ENCODE data around the gene TMSB4X.
"Not testable (repeated sequence)": the region's sequence is repeated elsewhere in the genome, so short reads cannot be mapped to it uniquely, and the experiment has no call there.

TMSB4X gene

DNA sequence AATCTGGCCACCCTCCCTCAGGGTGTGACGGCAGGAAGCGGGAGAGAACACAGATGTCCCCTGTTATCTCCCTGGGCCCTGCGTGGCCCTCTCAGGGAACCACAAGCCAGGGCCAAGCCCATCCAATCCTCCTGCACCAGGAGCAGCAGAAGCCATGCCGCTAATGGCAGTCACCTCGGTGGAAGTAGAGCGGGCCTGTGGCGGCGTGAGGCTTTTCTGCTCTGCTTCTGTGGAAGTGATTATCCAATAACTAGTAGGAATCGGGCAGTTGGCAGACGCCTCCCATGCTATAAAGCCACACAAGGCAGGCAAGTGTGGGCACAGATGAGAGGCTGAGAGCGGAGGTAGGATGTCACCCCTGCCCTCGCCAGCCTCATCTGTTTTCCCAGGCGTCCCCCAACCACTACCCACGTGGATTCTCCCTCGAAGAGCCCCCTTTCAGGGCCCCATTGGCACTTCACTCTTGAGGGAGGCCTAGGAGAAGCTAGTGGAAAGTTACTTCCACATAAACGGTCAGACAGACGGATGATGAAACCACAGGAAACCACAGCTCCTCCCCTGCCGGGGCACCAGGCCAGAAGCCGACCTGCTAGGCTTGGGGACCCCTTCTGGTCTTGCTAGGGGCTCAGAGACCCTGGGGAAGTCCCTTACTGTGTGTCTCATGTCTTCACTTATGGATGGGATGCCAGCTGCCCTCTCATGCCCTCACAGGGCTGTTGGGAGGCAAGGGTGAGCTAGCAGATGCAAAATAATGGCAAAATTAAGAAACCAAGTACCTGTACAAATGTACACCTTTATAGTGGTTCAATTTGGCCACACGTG is 18.8 kb upstream of the TMSB4X start:
- peak; percentile 77 for DNase-seq

DNA sequence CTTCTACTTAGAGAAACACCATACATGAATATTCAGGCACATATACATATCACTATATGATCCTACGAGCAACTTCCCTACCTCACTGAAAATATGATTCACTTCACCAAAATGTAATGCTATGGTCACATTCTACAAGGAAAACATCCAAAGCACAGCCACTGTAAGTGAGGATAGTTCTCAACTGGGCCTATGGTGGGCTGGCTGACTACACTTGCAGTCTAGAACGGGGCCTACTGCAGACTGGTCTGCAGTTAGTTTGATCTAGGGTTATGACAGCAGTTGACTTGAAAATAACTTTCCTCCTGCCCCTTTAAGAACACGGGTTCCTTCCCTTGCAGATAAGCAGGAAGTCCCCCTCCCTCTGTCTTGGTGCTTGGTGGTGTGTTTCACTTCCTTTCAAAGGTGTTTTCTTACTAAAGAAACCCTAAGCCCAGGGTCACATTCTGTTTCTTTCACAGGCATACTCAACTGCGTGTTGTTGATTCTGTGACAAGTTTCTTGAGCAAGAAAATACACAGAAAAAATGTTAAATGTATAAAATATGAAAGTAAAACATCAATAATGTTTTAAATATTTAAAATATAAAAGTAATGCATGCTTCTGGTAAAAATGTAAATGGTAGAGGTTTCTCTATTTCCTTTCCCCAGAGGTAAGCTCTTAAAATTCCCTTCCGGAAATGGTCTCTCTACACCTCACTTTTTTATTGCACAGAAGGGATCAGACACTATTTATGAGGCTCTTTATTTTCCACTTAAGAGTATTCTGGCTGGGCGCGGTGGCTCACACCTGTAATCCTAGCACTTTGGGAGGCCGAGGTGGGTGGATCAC is 18.0 kb upstream of the TMSB4X start:
- no peak for DNase-seq

DNA sequence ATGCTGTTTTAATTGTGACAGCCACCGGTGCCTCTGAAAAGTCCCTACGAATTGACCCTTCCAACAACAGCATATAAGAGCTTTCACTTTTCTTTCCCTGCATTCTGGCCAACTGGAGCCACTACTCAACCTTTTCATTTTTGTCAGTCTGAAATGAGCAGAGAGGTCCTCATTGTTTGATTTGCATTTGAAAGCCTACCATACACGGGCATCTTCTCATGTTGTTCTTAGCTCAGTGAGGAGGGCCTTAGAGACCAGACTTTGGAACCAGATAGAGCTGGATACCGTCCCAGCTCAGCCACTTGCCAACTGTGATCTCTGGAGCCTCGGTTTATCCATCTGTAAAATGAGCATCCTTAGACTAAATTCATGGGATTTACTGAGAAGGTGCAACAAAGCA is 16.9 kb upstream of the TMSB4X start:
- DNase-seq, result no peak

DNA sequence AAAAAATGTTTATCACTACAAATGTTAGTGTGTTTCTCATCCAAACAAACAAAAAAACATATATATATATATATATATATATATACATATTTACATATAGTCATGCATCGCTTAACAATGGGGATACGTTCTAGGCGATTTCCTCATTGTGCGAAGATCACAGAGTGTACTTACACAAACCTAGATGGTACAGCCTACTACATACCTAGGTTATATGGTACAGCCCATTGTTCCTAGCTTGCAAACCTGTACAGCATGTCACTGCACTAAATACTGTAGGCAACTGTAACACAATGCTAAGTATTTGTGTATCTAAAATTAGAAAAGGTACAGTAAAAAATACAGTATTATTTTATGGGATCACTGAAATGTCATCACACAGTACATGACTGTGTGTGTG is 16.4 kb upstream of the TMSB4X start:
- no peak for DNase-seq

DNA sequence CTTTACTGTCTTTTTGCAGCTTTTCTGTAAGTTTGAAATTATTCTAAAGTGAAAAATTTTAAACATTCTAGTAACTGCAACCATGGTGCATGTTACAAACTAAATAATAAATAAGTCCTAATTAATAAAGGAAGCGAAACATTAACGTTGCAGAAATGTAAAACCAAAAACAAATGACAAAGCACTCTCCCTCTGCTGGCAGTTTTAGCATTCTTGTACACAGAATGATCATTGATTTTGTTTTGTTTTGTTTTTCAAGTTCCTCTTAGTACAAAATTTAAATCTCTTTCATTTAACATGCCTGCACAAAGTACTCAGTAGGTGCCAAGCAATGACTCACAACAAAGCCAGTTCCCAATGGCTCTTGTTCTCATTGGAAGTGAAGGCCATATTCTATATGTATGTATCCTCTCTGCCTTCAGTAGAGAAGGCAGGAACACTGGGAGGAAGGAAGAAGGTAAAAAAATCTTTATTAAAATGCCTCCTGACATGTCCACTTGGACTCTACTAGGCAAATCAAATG is 13.7 kb upstream of the TMSB4X start:
- DNase-seq, result no peak

DNA sequence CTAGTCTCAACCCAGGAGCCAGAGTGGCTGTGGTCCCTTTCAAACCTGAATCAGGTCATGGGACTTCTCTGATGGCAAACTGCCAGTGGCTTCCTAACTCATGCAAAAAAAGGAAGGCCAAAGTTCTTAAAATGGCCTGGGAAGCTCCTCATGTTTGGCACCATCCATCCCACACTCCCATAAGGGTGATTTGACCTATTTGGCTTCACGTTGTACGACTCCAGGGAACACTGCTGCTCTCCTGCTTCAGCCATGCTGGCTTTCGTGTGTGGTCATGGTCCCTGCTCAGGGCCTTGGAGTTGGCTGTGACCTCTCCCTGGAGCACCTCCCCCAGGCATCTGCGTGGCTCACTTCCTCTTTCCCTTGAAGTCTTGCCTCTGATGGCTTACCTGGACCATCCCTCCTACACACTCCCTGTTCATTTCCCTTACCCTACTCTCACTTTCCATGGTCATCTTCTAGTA is 12.8 kb upstream of the TMSB4X start:
- no peak for DNase-seq

DNA sequence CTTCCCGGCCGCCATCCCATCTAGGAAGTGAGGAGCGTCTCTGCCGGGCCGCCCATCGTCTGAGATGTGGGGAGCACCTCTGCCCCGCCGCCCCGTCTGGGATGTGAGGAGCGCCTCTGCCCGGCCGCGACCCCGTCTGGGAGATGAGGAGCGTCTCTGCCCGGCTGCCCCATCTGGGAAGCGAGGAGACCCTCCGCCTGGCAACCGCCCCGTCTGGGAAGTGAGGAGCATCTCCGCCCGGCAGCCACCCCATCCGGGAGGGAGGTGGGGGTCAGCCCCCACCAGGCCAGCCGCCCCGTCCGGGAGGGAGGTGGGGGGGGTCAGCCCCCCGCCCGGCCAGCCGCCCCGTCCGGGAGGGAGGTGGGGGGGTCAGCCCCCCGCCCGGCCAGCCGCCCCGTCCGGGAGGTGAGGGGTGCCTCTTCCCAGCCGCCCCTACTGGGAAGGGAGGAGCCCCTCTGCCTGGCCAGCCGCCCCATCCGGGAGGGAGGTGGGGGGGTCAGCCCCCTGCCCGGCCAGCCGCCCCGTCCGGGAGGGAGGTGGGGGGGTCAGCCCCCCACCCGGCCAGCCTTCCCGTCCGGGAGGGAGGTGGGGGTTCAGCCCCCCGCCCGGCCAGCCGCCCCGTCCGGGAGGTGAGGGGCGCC is 11.6 kb upstream of the TMSB4X start:
- not testable (repeated sequence) for DNase-seq

DNA sequence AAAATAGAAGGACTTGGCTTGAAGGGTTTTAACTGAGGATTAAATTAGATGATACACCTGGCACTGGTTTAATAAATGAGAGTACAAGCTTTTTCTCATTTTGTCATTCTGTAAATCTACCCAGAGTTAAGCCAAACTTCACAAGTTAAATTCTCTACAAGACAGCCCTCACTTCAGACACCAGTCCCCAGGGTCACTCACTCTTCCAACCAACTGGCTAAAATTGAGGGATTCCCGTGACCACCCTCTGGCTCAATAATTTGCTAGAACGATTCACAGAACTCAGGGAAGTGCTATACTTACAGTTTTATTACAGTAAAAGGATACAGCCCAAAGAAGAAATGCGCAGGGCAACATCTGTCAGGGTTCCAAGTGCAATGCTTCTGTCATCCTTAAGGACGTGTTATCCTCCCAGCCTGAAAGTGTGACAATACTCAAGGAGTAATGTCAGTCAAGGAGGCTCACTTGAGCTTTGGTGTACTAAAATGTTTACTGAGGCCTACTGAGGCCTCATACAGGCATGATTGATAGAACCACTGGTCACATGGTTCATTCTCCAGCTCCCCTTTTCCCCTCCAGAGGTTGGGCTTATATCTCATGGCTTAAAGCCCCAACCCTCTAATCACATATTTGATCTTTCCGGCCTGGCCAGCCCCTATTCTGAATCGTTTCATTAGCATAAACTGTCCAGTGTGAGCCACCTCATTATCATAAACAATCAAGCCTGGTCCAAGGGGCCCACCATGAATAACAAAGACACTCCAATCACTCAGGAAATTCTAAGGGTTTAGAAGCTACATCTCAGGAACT is 9.6 kb upstream of the TMSB4X start:
- DNase-seq, result no peak

DNA sequence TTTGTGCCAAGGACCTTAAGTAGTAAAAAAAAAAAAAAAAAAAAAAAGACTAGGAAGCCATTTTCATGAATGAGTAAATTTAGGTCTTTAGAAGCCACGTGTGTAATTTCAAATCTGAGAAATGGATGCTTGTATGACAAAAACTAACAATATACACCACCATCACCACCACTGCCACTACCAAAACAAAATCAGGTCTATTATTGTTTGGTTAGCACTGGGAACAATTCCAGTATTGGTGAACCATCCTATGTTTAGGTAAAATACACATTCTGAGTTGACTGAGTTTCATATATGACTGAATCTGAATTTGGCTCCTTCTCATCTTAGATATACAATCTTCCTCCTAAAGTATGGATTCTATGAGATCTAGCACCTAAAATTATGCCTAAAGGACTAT is 8.8 kb upstream of the TMSB4X start:
- DNase-seq, result no peak

DNA sequence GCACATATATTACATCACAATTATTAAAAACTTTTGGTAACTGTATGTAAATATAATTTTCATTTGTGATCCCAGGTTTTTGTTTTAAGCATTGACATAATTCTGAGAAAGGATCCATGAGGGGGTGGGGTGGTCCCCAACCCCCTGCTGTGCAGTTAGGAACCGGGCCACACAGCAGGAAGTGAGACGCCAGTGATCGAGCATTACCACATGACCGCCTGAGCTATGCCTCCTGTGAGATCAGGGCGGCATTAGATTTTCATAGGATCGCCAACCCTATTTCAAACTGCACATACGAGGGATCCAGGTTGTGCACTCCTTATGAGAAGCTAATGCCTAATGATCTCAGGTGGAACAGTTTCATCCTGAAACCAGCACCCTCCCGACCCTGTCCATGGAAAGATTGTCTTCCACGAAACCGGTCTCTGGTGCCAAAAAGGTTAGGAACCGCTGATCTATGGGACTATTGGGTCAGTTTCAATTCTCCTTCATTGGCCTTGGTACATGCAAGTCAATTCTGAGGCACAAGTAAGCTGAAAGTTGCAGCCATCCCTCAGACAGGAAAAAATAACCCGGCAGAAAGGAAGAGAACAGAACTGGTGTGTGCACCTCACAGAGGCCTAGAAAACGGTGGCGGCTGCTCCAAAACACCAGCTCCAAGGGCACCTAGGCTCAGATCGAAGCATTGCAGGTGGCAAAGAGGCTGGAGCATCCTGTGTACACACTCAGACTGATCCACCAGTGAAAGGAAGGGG is 7.0 kb upstream of the TMSB4X start:
- no peak for DNase-seq

DNA sequence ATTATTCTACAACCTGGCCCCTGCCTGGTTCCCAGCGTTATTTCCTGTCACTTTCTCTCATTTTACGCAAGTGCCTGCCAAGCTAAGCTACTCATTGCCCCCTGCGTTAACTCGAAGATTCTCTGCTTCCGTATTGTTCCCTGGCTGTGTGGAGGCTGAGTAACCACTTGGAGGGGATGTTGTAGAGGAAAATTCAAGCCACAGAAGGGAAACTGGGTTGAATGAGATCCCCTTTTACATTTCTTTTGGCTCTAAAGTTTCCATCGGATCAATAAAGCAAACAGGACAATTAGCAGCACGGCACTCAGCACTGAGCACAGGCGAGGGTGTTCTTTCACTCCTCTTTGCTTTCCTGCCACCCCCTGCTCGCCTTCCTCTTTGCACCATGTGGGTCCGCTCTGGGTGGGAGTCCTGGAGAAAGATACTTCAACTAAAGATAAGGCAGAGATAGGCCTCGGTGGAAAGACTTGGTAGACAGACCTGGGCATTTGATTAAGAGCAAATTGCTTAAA is 4.2 kb upstream of the TMSB4X start:
- no peak for DNase-seq

DNA sequence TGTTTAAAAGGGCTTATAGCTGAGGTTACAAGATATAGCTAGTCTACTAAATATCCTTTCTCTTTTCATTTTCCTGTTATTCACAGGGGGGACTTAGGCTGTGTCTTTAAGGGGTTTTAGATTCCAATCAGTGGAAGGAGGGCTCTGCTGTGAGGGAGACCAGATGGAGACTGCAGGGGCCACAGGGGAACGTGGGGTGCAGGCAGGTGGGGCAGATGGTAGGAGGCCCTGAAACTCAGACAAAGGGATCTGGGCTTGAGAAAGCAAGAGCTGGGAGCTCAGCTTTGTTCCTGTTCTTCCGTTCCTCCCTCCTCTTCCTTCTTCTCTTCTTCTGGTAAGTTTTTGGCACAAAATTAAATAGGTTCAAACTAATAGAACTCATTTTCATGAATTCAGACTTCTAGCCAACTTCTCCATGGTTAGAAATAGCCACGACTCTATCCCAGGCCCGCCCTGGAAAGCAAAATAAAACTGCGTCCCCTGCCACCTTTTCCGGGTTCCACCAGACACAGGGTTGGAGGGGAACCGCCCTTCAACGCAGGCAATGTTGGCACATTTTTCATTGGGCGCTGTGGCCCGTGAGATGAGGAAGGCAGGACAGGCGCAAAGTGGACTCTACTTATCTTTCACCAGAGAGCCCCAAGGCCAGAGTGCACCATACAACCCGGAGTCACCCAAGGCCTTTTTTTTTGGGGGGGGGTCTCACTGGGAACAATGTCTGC is 3.5 kb upstream of the TMSB4X start:
- peak; percentile 68 for DNase-seq

DNA sequence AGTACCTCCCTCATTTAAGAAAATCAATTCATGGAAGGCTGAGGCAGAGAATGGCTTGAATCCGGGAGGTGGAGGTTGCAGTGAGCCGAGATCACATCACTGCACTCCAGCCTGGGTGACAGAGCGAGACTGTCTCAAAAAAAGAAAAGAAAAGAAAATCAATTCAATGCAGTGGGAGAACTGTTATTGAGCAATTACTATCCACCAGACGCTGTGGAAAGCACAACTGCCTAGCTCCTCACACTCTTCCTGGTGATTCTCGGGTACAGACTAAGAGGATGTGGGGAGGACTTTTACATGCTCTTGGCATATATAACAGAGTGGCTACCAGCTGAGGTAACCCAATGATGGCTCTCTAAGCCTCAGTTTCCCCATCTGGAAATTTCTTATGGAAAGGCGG is 2.7 kb upstream of the TMSB4X start:
- DNase-seq, result no peak

DNA sequence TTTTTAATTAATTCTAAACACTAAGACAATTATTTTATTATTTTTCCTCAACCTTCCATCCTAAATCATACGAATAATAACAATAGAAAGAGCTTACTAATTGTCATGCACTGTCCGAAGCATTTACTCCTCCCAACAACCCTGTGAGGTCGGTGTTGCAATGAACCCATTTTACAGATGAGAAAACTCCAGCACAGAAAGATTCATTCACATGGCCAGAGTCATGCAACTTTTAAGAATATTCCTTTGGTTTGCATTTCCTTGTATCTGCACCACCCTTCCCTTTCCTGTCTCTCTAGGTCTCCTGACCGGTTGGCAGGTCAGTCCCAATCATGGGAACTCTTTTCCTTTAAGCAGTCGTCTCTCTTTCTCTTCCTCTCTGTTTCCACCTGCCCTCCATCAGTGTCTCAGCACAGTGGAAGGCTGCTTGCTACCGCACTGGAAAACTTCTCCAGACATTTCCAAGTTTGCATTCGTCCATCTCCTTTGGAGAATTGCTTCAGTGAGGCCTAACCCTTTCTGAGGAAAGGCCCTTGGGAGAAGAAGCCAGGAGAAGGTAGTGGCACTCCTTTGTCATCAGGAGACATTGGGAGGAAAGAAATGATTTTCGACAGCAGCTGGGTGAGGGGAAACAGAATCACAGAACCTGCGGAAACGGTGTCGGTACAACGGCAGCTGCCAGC is 1.9 kb upstream of the TMSB4X start:
- no peak for DNase-seq

DNA sequence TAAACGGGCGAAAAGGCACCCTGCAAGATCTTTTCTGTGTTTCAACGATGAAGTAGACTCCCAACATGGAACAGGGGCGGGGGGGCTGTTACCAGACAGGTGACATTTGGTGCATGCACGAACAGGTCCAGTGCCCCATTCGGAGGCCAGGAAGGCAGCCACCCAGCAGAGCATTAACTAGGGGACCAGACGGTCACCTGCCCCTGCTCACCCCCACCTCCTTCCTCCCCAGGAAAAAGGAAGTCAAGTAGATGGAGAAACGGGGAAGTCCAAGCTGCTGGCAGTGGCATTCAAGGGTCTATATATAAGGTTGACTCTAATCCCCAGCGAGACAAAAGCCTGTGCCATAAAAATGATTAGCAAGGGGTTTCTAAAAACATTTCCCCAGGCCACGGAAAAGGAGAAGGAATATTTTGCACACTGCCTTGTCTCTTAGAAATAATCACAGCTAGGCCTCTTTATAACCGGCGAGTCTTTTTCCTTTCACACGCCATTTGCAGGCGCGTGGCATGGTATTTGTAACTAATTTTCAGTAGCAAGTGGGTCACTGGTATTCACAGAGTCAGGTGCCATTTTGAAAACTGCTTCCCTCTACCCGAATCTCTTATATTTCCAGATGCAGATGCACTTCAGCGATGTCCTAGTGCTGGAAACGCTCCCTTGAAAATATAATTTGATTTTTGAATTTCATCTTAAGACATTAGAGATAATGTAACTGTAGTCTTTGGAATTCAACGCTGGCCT is 1.2 kb upstream of the TMSB4X start:
- DNase-seq, result peak; percentile 69

DNA sequence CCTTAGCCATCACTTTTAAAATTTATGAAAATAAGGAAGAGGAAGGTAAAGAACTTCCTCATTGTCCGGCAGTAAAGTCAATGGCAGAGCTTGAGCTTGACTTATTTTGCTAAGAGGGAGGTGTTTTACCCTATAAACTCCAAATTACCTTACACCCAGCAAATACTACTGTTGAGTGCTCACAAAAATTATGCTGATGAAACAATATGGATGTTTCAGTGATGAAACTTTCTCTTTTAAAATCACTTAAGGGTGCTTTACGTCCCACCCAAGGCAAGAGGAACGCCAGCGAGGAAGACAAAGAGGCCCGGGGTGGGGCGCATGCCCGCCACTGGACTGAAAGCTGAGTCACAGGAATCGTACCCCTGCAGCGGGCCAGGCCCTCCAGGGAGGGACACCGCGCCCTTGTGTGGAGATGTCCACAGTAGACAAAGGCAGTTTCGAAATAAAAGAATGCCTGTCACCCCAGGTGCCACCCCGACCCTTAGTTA is 560 bp upstream of the TMSB4X start:
- peak; percentile 72 for DNase-seq

DNA sequence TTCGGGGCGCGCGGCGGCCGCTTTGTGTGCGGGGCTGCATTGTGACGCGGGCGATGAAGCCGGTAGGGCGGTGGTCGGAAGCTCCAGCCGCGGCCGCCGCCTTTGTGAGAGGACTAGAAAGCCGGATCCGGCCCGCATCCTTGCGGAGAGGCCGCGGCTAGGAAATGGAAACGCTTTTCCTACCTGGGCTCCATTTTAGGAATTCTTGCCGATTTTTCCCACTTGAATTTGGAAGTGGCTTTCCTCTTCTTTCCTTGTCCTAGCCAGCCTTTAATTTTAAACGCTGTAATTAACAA is 708 bp downstream of the TMSB4X start:
- no peak for DNase-seq

DNA sequence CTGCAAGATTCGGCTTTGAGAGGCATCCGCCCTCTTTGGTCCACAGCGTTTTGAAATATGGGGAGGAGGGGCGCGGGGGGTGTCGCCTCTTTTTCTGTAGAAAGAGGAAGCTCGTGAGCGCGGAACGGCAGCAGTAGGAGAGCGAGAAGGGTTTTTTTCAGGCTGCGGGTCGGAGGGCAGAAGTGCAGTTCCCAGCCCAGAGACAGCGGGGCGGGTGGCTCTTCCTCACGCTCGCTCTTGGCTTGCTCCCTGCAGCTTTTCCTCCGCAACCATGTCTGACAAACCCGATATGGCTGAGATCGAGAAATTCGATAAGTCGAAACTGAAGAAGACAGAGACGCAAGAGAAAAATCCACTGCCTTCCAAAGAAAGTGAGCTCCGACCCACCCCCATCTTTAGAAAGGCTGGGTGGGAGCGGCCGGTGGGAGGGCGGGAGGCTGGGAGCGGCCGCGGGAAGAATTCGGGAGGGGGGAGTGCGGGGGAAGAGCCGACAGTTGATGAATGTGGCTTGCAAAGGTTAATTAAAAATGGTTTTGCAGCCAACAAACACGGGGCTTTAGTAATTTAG is 1.2 kb downstream of the TMSB4X start:
- peak; percentile 65 for DNase-seq
